Measurements from ENCODE around the gene STK35. TPM values are rescaled to one million over a fixed set of nuclear protein-coding genes. Genes with fewer than 3 reads are reported as not detected.

The STK35 gene
- total RNA-seq, 1 experiment from 2014 or later = 38.2 TPM

DNA sequence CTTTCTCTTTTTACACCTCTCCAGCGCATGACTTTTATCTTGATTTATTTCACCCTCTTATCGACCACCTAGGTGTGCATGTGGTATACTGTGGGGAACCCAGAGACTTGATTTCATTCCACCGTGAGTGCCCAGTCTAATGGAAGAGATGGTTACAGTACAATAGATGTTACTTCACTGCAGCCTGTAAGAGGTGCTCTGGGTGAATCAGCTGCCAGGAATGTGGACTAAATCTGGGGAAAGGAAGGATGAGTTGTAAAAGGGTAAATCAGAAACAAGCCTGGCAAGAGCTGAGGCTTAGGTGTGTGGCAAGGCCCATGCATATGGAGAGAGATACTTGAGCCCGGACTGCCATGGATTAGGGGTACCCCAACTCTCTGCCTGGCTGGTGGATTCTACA lies 7.4 kb downstream of the STK35 start:
- peaks cover 22% of the 10 kb centered on the region for H3K36me3 ChIP-seq (ENCODE audit: insufficient read depth, low read length, poor library complexity, severe bottlenecking)
- DNase-seq (ENCODE audit: low spot score) = no peak
- no peak overlapping the region for H3K27ac ChIP-seq (ENCODE audit: low read depth, low read length, poor library complexity, severe bottlenecking)
- TF ChIP-seq EZH2 (IDR thresholded peaks at IDR 0.05; ENCODE audit: borderline replicate concordance, low read depth, low read length, poor library complexity, severe bottlenecking) (no peak), CTCF (conservative IDR thresholded peaks at IDR 0.05; ENCODE audit: low read depth, low read length) (no peak)
- CTCF ChIA-PET = no interaction called here
- no TSS peak for BruUV-seq (replicated peaks)
- POLR2A ChIA-PET (ENCODE audit: low non-redundant PET) = no interaction called here
- peaks cover 28% of the 10 kb centered on the region for H3K4me1 ChIP-seq (ENCODE audit: insufficient read depth, low read length, poor library complexity, severe bottlenecking)
- no peaks in the 10 kb centered on the region for H3K27me3 ChIP-seq (replicated peaks; ENCODE audit: insufficient read depth, low read depth, low read length, poor library complexity)
- H3K4me3 ChIP-seq (ENCODE audit: low read depth, low read length, poor library complexity, severe bottlenecking) = no peak overlapping the region
- intact Hi-C loops (cut with micrococcal nuclease; ENCODE audit: unreplicated experiment) = no loop called here
- H3K9me3 ChIP-seq (ENCODE audit: low read depth, low read length, poor library complexity, severe bottlenecking) = no peaks in the 10 kb centered on the region

DNA sequence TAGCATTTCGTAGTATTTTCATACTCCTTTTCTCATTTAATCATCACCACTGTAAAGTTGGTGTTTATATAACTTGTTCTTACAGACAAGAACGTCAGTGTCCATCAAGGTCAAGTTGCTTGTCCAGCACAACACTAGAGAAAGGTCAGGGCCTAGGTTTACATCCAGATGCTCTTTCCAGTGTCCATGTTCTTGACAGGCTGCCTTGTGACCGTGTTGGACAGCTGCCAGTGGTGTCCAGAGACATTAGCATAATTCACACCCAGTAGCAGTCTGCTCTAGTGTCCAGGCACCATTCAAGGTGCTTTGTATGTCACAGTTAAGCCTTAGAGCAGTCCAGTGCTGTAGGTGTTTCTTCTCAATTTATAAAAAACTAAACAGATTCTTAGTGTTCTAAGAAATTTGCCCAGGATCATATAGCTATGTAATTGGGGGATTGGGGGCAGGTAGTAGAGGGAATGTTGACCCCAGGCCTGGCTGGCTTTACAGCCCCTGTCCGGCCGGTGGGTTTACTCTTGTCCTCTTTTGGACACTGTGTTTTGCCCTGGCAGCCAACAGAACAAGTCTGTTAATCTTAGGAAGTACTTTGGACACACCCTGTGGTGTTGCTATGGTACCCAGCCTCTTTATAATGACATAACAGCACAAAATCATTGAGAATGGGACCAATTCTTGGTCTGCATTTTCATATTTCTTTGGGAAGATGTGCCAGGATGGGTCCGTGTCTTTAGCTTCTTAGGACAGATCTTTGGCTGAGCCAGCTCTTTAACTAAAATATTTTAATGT lies 8.0 kb downstream of the STK35 start:
- TF ChIP-seq EZH2 (IDR thresholded peaks at IDR 0.05; ENCODE audit: borderline replicate concordance, low read depth, low read length, poor library complexity, severe bottlenecking) (no peak), CTCF (conservative IDR thresholded peaks at IDR 0.05; ENCODE audit: low read depth, low read length) (no peak)
- Histone ChIP-seq H3K4me1 (ENCODE audit: insufficient read depth, low read length, poor library complexity, severe bottlenecking) (peaks cover 22% of the 10 kb centered on the region), H3K27ac (ENCODE audit: low read depth, low read length, poor library complexity, severe bottlenecking) (no peak overlapping the region), H3K27me3 (replicated peaks; ENCODE audit: insufficient read depth, low read depth, low read length, poor library complexity) (no peaks in the 10 kb centered on the region), H3K4me3 (ENCODE audit: low read depth, low read length, poor library complexity, severe bottlenecking) (no peak overlapping the region), H3K9me3 (ENCODE audit: low read depth, low read length, poor library complexity, severe bottlenecking) (no peaks in the 10 kb centered on the region), H3K36me3 (ENCODE audit: insufficient read depth, low read length, poor library complexity, severe bottlenecking) (peaks cover 22% of the 10 kb centered on the region)
- DNase-seq (ENCODE audit: low spot score) = no peak
- CTCF ChIA-PET = no interaction called here
- POLR2A ChIA-PET (ENCODE audit: low non-redundant PET) = no interaction called here
- no TSS peak for BruUV-seq (replicated peaks)
- intact Hi-C loops (cut with micrococcal nuclease; ENCODE audit: unreplicated experiment) = no loop called here

DNA sequence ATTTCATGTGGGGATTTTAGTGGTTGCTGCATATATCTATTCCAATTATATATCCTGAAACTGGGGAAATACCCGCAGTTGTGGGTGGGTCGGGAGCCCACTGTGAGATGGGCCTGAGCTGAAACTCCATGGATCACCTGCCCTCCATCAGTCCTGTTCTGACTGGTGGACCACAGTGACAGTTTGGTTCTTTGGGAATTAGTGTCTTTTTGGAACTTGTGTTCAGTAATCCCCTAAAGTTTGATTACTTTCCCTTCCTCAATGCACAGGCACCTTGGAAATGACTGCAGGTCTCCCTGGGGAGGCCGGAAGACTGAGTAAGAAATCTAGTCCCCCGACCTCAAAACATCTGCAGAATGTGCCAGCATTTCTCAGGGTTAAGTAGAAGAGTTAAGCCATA lies 11.3 kb downstream of the STK35 start:
- BruUV-seq (replicated peaks) = no TSS peak
- no peak for DNase-seq (ENCODE audit: low spot score)
- no peak for TF ChIP-seq CTCF (conservative IDR thresholded peaks at IDR 0.05; ENCODE audit: low read depth, low read length)
- no peak for TF ChIP-seq EZH2 (IDR thresholded peaks at IDR 0.05; ENCODE audit: borderline replicate concordance, low read depth, low read length, poor library complexity, severe bottlenecking)
- no peaks in the 10 kb centered on the region for H3K27me3 ChIP-seq (replicated peaks; ENCODE audit: insufficient read depth, low read depth, low read length, poor library complexity)
- intact Hi-C loops (cut with micrococcal nuclease; ENCODE audit: unreplicated experiment) = no loop called here
- peaks cover 13% of the 10 kb centered on the region for H3K4me1 ChIP-seq (ENCODE audit: insufficient read depth, low read length, poor library complexity, severe bottlenecking)
- H3K9me3 ChIP-seq (ENCODE audit: low read depth, low read length, poor library complexity, severe bottlenecking) = no peaks in the 10 kb centered on the region
- H3K27ac ChIP-seq (ENCODE audit: low read depth, low read length, poor library complexity, severe bottlenecking) = no peak overlapping the region
- no peak overlapping the region for H3K4me3 ChIP-seq (ENCODE audit: low read depth, low read length, poor library complexity, severe bottlenecking)
- POLR2A ChIA-PET (ENCODE audit: low non-redundant PET) = no interaction called here
- CTCF ChIA-PET = no interaction called here
- H3K36me3 ChIP-seq (ENCODE audit: insufficient read depth, low read length, poor library complexity, severe bottlenecking) = peaks cover 28% of the 10 kb centered on the region

Measured in A673 (cell line).